GM23248 (cell line): ENCODE results near the gene ABL1. TPM values are rescaled to one million over a fixed set of nuclear protein-coding genes. Genes with fewer than 3 reads are reported as not detected.
A peak's percentile ranks its signal among the peaks of the same experiment; 100 is the strongest.

Experiments
- DNase-seq: peaks from one replicate; pipeline ENCODE4 v3.0.0-alpha.2; 2015
- H2AFZ ChIP-seq: fragments of 200-600 bp; sonication (generic); 2 replicates; pipeline ENCODE4 v1.6.1; 2016; ENCODE audit warnings: antibody characterized with exemption
- H3F3A ChIP-seq: fragments of 200-600 bp; sonication (generic); 2 replicates; pipeline ENCODE4 v1.6.1; 2016; ENCODE audit warnings: mild to moderate bottlenecking, antibody characterized with exemption, mixed run types; ENCODE audit not compliant: insufficient read depth
- H3K27ac ChIP-seq: fragments of 200-600 bp; sonication (generic); 2 replicates; pipeline ENCODE4 v1.5.1; 2016; ENCODE audit warnings: mild to moderate bottlenecking
- H3K27me3 ChIP-seq: fragments of 200-600 bp; sonication (generic); replicated peaks from 2 replicates; pipeline ENCODE4 v1.6.1; 2016; ENCODE audit warnings: mild to moderate bottlenecking; ENCODE audit not compliant: insufficient read depth
- H3K36me3 ChIP-seq: fragments of 200-600 bp; sonication (generic); 2 replicates; pipeline ENCODE4 v1.6.1; 2016; ENCODE audit warnings: low read depth, mild to moderate bottlenecking
- H3K4me1 ChIP-seq: fragments of 200-600 bp; sonication (generic); 2 replicates; pipeline ENCODE4 v1.6.1; 2016; ENCODE audit warnings: mild to moderate bottlenecking; ENCODE audit not compliant: insufficient read depth
- H3K4me2 ChIP-seq: fragments of 200-600 bp; sonication (generic); one replicate; pipeline ENCODE4 v1.6.1; 2016; ENCODE audit warnings: mild to moderate bottlenecking; ENCODE audit not compliant: unreplicated experiment
- H3K4me3 ChIP-seq: fragments of 200-600 bp; sonication (generic); 2 replicates; pipeline ENCODE4 v1.5.1; 2016; ENCODE audit warnings: mild to moderate bottlenecking
- H3K79me2 ChIP-seq: fragments of 200-600 bp; sonication (generic); 2 replicates; pipeline ENCODE4 v1.6.1; 2016; ENCODE audit warnings: mild to moderate bottlenecking; ENCODE audit not compliant: insufficient read depth
- H3K9ac ChIP-seq: fragments of 200-600 bp; sonication (generic); 2 replicates; pipeline ENCODE4 v1.6.1; 2016; ENCODE audit warnings: mild to moderate bottlenecking
- H3K9me2 ChIP-seq: fragments of 200-600 bp; sonication (generic); 2 replicates; pipeline ENCODE4 v1.6.1; 2016; ENCODE audit warnings: mixed run types, mild to moderate bottlenecking, moderate library complexity; ENCODE audit not compliant: insufficient read depth
- H3K9me3 ChIP-seq: fragments of 200-600 bp; sonication (generic); one replicate; pipeline ENCODE4 v1.6.1; 2017; ENCODE audit warnings: low read depth
- H4K20me1 ChIP-seq: fragments of 200-600 bp; sonication (generic); 2 replicates; pipeline ENCODE4 v1.6.0; 2016; ENCODE audit not compliant: insufficient read depth
- EZH2 ChIP-seq: fragments of 200-600 bp; sonication (generic); IDR thresholded peaks from 2 replicates; pipeline ENCODE4 v1.6.1; 2018; ENCODE audit warnings: antibody characterized with exemption, mild to moderate bottlenecking; ENCODE audit not compliant: insufficient read depth, poor library complexity, severe bottlenecking
- EZH2phosphoT487 ChIP-seq: fragments of 200-600 bp; sonication (generic); IDR thresholded peaks from 2 replicates; pipeline ENCODE4 v1.6.1; 2018; ENCODE audit warnings: antibody characterized with exemption, moderate library complexity, mild to moderate bottlenecking, low read depth; ENCODE audit not compliant: insufficient read depth
- WGBS, 2 experiments: methylation state at CpG; one replicate each; pipeline ENCODE4 v1.1.6; 2015 to 2017; ENCODE audit warnings: low lambda C conversion rate in 2 of 2, low coverage in 1 of 2; ENCODE audit errors: missing lambda C conversion rate in 2 of 2; 5-methylcytosine and 5-hydroxymethylcytosine counted together
- in situ Hi-C: fragments of 300-500 bp; cut with MboI; formaldehyde crosslinking; loops from 2 replicates; pipeline ENCODE4 v1.15.0; 2020
- polyA plus RNA-seq: library from polyadenylated mRNA; unstranded; fragments of >200 nt; fragmentation: Nextera tagmentation; extraction: Ambion mirVana; gene quantifications from 2 replicates; pipeline ENCODE4 v1.2.1, GENCODE V29; 2016
- total RNA-seq: library from RNA; depleted of rRNA; stranded (reverse); fragments of >200 nt; shearing (Covaris generic); gene quantifications from 2 replicates; pipeline ENCODE4 v1.2.3, GENCODE V29; 2014

ABL1 gene
- total and polyA plus RNA-seq, 2 experiments from 2014 or later, result 22.9 to 66.1 TPM

DNA sequence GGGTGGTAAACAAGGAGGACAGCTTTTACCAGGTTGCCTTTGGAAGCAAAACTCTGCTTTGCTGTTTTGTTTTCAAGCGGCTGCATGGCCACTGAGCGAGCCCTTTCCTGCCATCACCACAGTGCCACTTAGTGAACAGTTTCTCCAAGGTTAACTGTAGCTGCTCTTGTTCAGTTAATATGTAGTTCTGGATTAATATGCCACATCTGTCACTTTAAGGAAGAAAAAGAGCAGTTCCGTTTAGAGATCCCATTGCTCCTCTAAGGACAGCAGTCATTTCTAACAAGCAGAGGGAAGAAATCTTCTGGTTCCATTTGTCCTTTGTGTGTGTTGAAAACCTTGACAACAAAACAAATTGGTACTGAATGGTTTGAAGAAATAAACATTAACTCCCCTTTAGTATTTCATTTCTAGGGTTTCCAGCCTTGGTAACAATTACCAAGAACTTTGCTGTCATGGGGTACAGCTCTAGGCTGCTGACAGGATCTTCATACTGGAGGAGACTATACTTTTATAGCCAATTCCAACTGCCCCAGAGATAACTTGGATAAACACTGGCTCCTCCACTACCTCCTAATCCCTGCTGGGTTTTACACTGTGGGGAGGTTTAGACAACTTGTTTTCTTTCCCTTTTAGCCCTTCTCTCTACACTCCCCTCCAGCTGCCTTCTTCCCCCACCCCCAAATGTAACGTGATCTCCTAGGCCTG lies 10.3 kb upstream of the ABL1 start:
- no peaks in the 10 kb centered on the region for H3K27me3 ChIP-seq
- peak overlapping the region; percentile 44 for H3K4me3 ChIP-seq
- H4K20me1 ChIP-seq, result no peaks in the 10 kb centered on the region
- peak overlapping the region; percentile 60 for H3K9ac ChIP-seq
- 8 to 12% methylated on average over 4 of the region's 4 CpGs for WGBS, 2 experiments
- in situ Hi-C loops, result no loop called here
- peak overlapping the region; percentile 68 for H2AFZ ChIP-seq
- H3K27ac ChIP-seq, result peak overlapping the region; percentile 66
- no peaks in the 10 kb centered on the region for H3K9me2 ChIP-seq
- H3K36me3 ChIP-seq, result no peaks in the 10 kb centered on the region
- TF ChIP-seq EZH2phosphoT487 (no peak), EZH2 (no peak)
- H3K4me2 ChIP-seq, result peak overlapping the region; percentile 77
- peaks cover 92% of the 10 kb centered on the region for H3K79me2 ChIP-seq
- peaks cover 17% of the 10 kb centered on the region for H3F3A ChIP-seq
- peaks cover 33% of the 10 kb centered on the region for H3K4me1 ChIP-seq
- DNase-seq, result peak; percentile 61
- no peaks in the 10 kb centered on the region for H3K9me3 ChIP-seq

DNA sequence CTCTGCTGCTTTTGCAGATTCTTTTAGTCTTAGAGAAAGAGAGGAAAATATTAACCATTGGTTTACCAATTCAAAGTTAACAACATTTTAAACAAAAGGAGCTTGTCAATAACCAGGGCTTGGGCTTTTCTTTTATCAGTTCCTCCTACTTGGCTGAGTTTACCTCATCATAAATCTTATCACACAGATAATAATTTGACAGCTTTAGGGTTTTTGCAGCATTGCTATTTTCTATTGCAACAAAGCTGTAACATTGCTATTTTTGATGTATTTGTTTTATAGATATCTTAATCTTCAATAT lies 9.8 kb upstream of the ABL1 start:
- peaks cover 92% of the 10 kb centered on the region for H3K79me2 ChIP-seq
- H3K36me3 ChIP-seq, result no peaks in the 10 kb centered on the region
- peak overlapping the region; percentile 44 for H3K4me3 ChIP-seq
- H3K9me3 ChIP-seq, result no peaks in the 10 kb centered on the region
- peak overlapping the region; percentile 77 for H3K4me2 ChIP-seq
- peak overlapping the region; percentile 60 for H3K9ac ChIP-seq
- no peaks in the 10 kb centered on the region for H3K27me3 ChIP-seq
- TF ChIP-seq EZH2, result no peak
- TF ChIP-seq EZH2phosphoT487, result no peak
- no peaks in the 10 kb centered on the region for H3K9me2 ChIP-seq
- peaks cover 38% of the 10 kb centered on the region for H3K4me1 ChIP-seq
- H4K20me1 ChIP-seq, result no peaks in the 10 kb centered on the region
- H2AFZ ChIP-seq, result peak overlapping the region; percentile 68
- DNase-seq, result no peak
- H3F3A ChIP-seq, result peaks cover 17% of the 10 kb centered on the region
- peak overlapping the region; percentile 66 for H3K27ac ChIP-seq
- in situ Hi-C loops, result no loop called here

DNA sequence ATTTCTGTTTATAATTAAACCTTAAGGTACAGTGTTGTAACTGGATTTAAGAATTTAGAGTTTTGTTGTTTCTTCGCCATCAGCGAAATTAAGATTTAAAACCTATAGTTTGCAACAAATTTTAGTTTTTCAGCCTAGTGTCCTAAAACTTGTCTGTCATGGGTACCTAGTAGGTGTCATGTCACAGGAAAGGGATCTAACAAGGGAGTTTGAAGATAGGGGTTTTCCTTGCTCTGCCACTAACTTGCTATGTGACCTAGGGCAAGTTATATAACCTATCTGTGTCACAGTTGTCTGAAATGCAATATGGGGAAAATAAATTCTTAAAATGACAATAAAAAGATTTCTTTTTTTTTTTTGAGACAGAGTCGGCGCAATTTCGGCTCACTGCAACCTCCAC lies 9.2 kb upstream of the ABL1 start:
- Histone ChIP-seq H3K9me2 (no peaks in the 10 kb centered on the region), H4K20me1 (no peaks in the 10 kb centered on the region), H3F3A (peaks cover 17% of the 10 kb centered on the region), H3K27me3 (no peaks in the 10 kb centered on the region), H3K27ac (peak overlapping the region; percentile 66), H3K4me3 (no peak overlapping the region), H2AFZ (no peak overlapping the region), H3K9me3 (no peaks in the 10 kb centered on the region), H3K4me1 (peaks cover 42% of the 10 kb centered on the region), H3K9ac (peak overlapping the region; percentile 60), H3K79me2 (peaks cover 92% of the 10 kb centered on the region), H3K4me2 (peak overlapping the region; percentile 77), H3K36me3 (no peaks in the 10 kb centered on the region)
- in situ Hi-C loops, result no loop called here
- no peak for DNase-seq
- TF ChIP-seq EZH2phosphoT487 (no peak), EZH2 (no peak)
- 94% methylated on average over 5 of the region's 5 CpGs for WGBS, 2 experiments

DNA sequence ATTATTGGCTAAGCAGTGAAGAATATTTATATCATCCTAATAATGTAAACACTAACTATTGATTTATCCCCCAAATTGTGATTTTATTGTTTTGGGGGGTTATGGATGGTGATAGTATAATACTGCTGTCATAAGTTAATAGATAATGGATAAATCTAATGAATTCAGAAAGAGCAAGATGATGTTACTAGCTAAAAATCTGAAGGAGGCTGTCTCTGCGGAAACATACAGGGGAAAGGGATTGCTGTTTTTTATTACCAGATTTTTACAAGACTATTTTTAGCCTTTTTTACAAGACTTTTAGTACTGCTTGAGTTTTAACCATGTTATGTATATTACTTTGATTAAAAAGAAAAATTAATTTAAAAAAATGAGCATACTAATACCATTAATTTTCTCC lies 5.3 kb upstream of the ABL1 start:
- no peaks in the 10 kb centered on the region for H3K27me3 ChIP-seq
- peaks cover 37% of the 10 kb centered on the region for H3K4me1 ChIP-seq
- peaks cover 91% of the 10 kb centered on the region for H3K79me2 ChIP-seq
- DNase-seq, result no peak
- in situ Hi-C loops, result no loop called here
- no peaks in the 10 kb centered on the region for H4K20me1 ChIP-seq
- H3K9me3 ChIP-seq, result no peaks in the 10 kb centered on the region
- TF ChIP-seq EZH2 (no peak), EZH2phosphoT487 (no peak)
- WGBS, 2 experiments, result 59 to 60% methylated on average over 1 of the region's 1 CpG
- H3K9me2 ChIP-seq, result no peaks in the 10 kb centered on the region
- no peak overlapping the region for H3K4me2 ChIP-seq
- H3K36me3 ChIP-seq, result no peaks in the 10 kb centered on the region
- no peak overlapping the region for H3K27ac ChIP-seq
- H3K4me3 ChIP-seq, result no peak overlapping the region
- H3F3A ChIP-seq, result peaks cover 24% of the 10 kb centered on the region
- no peak overlapping the region for H3K9ac ChIP-seq
- H2AFZ ChIP-seq, result no peak overlapping the region
